GM18867 (cell line): ENCODE results near the gene CFAP53.

Source experiments
- ATAC-seq: cut with Tn5 transposase; IDR thresholded peaks from one replicate; pipeline ENCODE4 v1.9.1; 2021; ENCODE audit warnings: mild to moderate bottlenecking, moderate library complexity; ENCODE audit not compliant: unreplicated experiment

CFAP53 gene

GRCh38 chr18:50287441-50288347 is 21.4 kb upstream of the CFAP53 start, which contains the start of gene CXXC1:
CXXC1 (minus strand) TSS chr18:50287692; CDS start chr18:50287589, 103 bp downstream.
- peak; percentile 90 for ATAC-seq

- no peak for ATAC-seq
These were observed 20.7 kb upstream of the CFAP53 start for GRCh38 chr18:50287028-50287440.

GRCh38 chr18:50286391-50287027 is 20.2 kb upstream of the CFAP53 start:
- no peak for ATAC-seq

- no peak for ATAC-seq
These were observed 19.5 kb upstream of the CFAP53 start for GRCh38 chr18:50285631-50286321.

GRCh38 chr18:50285071-50285470 is 18.8 kb upstream of the CFAP53 start:
- ATAC-seq = no peak

- ATAC-seq = no peak
These were observed 18.1 kb upstream of the CFAP53 start for GRCh38 chr18:50284255-50284885.

GRCh38 chr18:50283469-50284209 is 17.3 kb upstream of the CFAP53 start:
- ATAC-seq = no peak

GRCh38 chr18:50282521-50283335 is 16.4 kb upstream of the CFAP53 start:
- ATAC-seq = no peak

GRCh38 chr18:50281972-50282520 is 15.8 kb upstream of the CFAP53 start:
- ATAC-seq = no peak

- peak; percentile 90 for ATAC-seq
These were observed 15.1 kb upstream of the CFAP53 start, which contains the start of gene MBD1 for GRCh38 chr18:50281295-50281971. MBD1 (minus strand) TSS chr18:50281523; CDS start chr18:50279992, 1,531 bp downstream.

GRCh38 chr18:50280707-50281294 is 14.5 kb upstream of the CFAP53 start:
- no peak for ATAC-seq

GRCh38 chr18:50279752-50280151 is 13.5 kb upstream of the CFAP53 start:
- ATAC-seq = no peak

GRCh38 chr18:50277942-50278341 is 11.6 kb upstream of the CFAP53 start:
- no peak for ATAC-seq

- ATAC-seq = no peak
These were observed 10.2 kb upstream of the CFAP53 start for GRCh38 chr18:50276452-50276851.

- no peak for ATAC-seq
These were observed 9.3 kb upstream of the CFAP53 start for GRCh38 chr18:50275503-50276036.

GRCh38 chr18:50274941-50275340 is 8.6 kb upstream of the CFAP53 start:
- ATAC-seq = no peak

- ATAC-seq = no peak
These were observed 7.7 kb upstream of the CFAP53 start for GRCh38 chr18:50274044-50274442.
